HG03135 (cell line): Measurements from ENCODE around the gene SAFB2.

Source experiments
- ATAC-seq: cut with Tn5 transposase; IDR thresholded peaks from one replicate; pipeline ENCODE4 v1.9.1; 2021; ENCODE audit warnings: mild to moderate bottlenecking, moderate library complexity; ENCODE audit not compliant: unreplicated experiment

The SAFB2 gene

DNA sequence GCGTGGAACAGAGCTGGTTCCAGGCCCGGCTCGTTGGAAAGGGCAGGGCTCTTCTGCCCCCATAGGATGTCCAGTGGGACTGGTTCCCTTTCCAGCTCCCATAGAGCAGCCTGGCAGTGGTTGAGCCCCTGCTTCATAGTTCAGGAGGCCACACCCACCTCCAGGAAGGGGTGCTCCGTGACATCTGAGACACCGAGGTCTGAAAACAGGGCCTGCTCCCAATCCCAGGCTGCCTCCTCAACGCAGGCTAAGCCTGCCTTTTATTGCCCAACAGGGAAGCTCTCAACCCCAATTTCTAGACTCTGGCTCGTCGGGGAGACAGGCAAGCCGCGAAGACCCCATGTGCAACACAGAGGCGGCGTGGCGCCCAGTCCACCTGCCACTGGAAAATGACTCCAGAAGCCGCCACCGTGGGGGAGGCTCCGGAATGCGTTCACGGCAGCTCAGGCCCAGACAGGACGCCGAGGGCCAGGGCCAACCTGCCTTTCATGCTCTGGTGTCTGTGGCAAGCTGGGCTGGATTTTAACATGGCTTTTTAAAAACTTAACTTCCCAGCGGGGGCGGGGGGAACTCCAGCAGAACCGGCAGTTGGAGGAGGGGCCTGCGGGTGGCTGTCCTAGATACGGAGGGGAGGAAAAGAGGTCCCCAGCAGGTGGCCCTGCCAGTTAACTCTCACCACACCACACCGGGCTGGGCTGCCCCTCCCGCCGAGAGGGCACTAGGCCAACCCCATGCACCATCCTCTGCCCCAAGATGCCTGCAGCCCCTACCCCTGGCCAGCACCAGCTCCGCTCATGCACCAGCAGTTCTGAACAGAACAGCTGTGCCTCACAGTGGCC lies 36.9 kb downstream of the SAFB2 start:
- no peak for ATAC-seq

DNA sequence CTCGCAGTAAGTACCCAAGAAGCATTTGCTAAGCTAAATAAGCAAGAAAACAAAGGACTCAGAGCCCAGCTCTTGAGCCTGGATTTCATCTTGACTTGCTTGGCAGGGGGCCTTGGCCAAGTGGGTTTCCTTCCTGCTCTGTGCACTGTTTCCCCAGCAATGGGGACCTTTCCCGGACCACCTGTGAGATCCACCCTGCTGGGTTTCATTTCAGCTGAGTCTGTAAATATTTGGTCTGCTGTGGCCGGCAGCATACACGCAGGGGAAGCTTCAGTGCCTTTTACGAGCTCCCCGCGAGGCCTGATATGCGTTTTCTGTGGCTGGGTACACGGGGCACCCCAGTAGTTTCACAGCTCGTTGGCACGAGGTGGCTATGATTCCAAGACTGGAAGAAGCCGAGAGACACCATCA lies 42.4 kb downstream of the SAFB2 start:
- no peak for ATAC-seq

- no peak for ATAC-seq
These were observed 42.9 kb downstream of the SAFB2 start for GRCh38 chr19:5579697-5580096.

GRCh38 chr19:5579286-5579685 lies 43.3 kb downstream of the SAFB2 start:
- ATAC-seq: no peak

DNA sequence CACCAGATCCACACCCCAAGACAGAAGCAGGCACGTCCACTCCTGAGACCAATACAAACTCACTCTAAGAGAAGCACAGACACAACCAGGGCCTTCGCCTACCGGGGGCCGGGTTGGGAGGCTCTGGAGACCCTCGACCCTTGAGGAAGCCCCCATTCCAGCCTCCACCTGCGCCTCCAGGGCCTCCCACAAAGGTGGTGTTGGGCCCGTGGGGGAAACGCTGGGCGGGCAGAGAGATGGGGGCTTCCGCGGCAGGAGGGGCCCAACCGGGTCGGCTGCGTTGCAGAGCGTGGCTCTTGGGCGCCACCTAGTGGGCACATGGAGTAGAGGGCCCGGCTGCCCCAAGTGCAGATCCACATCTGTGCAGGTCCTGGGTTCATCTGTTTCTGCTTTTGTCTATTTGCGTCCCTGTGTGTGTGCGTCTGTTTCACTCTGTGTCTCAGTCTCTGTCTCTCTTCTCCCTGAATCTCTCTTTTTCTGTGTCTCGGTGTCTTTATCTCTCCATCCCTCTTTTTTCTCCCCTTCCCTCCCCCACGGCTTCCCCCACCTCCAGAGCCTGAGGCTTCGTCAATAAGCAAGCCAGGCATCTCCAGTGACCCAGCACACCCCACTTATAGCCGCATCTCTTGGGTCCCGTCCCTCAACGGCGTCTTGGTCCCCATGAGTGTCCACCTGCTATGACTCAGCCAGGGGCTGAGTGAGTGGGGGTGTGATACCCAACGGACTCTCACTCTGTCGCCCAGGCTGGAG lies 44.3 kb downstream of the SAFB2 start:
- ATAC-seq: no peak

DNA sequence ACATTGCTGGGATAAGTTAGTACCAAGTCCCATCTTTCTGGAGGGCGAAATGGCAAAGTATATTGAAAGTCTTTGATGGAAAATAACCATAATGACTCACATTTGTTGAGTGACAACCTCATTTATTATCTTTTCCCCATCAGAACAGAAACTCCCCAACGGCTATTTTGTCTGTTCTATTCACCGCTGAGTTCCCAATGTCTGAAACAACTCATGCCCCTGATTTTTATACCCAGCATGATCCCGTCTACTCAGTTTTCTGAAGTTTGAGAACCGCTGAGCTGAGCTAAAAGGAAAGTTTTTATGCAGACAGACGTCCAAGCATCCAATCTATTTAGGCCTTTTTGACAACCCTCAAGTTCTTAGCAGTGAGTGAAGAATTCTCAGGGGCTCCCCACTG lies 47.0 kb downstream of the SAFB2 start:
- no peak for ATAC-seq

- ATAC-seq: no peak
These were observed 49.9 kb downstream of the SAFB2 start for GRCh38 chr19:5572556-5573286.

DNA sequence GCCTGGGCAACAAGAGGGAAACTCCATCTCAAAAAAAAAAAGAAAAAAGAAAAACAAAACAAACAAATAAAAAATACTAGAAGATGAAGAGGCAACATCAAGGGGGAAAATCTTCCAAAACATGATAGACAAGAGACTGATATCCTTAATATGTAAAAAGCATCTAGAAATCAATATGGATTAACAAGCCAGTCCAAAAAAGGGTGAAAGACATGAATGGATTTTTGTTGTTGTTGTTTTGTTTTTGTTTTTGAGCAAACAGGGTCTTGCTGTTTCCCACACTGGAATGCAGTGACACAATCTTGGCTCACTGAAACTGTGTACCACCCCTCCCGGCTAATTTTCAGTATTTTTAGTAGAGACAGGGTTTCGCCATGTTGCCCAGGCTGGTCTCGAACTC lies 50.8 kb downstream of the SAFB2 start:
- ATAC-seq: no peak

DNA sequence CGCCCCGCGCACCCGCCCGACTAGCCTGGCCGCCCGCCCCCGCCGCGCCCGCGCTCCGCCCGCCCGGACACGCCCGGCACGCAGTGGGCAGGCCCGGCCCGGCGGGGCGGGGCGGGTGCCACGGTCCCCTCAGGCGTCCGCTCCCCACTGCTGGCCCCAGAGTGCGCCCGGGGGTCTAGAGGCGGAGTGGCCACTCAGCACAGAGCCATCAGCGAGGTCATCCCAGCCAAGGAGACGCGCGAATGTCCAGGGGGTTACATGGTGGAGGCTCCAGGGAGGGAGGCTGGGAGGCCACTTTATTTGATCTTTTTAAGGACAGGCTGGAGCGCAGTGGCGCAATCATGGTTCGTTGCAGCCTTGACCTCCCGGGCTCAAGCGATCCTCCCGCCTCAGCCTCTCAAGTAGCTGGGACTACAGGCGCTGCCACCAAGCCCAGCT lies 54.6 kb downstream of the SAFB2 start:
- no peak for ATAC-seq

DNA sequence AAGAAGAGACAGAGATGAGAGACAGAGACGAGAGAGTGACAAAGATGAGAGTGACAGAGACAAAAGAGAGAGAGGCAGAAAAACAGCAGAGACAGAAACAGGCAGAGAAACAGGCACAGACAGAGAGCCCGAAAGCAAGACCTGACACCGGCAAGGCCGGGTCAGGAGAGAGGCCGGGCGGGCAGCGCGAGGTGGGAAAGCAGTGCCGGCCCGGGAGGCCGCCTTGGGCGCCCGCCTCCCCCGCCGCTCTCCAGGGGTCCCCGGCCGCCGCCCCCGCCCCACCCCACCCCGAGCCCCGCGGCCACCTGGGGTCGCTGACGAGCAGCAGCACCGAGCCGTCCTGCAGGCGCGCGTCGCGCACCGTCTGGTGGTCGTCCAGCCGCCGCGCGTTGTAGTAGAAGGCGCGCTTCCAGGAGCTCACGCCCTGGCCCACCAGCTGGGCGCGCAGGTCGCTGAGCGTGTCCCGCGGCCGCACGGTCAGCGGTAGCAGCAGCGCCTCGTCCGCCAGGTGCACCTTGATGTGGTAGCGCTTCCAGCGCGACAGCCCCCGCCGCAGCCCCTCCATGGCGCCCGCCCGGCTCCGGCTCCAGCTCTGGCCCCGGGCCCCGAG lies 55.1 kb downstream of the SAFB2 start, which contains the start of gene TINCR:
Gene TINCR (minus strand): TSS at position 594 of the 610 bp plus-strand sequence.
- ATAC-seq: no peak

- no peak for ATAC-seq
These were observed 57.6 kb downstream of the SAFB2 start for GRCh38 chr19:5564930-5565329.

GRCh38 chr19:5563935-5564612 lies 58.5 kb downstream of the SAFB2 start:
- no peak for ATAC-seq

GRCh38 chr19:5563008-5563431 lies 59.6 kb downstream of the SAFB2 start:
- no peak for ATAC-seq

- no peak for ATAC-seq
These were observed 60.3 kb downstream of the SAFB2 start for GRCh38 chr19:5562280-5562679.

- no peak for ATAC-seq
These were observed 61.0 kb downstream of the SAFB2 start for GRCh38 chr19:5561559-5561958.

- no peak for ATAC-seq
These were observed 62.4 kb downstream of the SAFB2 start for GRCh38 chr19:5560156-5560555.

- ATAC-seq: no peak
These were observed 62.8 kb downstream of the SAFB2 start for GRCh38 chr19:5559804-5560133.

GRCh38 chr19:5558101-5558621 lies 64.4 kb downstream of the SAFB2 start:
- ATAC-seq: no peak

- ATAC-seq: no peak
These were observed 64.9 kb downstream of the SAFB2 start for GRCh38 chr19:5557691-5558090.

GRCh38 chr19:5554828-5555227 lies 67.7 kb downstream of the SAFB2 start:
- ATAC-seq: no peak
